ENCODE data around the gene CASP2. TPM values are rescaled to one million over a fixed set of nuclear protein-coding genes. Genes with fewer than 3 reads are reported as not detected.
A peak's percentile ranks its signal among the peaks of the same experiment; 100 is the strongest.

Gene CASP2
- total RNA-seq, 3 donors from 2014 or later = 11.7 to 24.9 (median 22.8) TPM

GRCh38 chr7:143256932-143257331, 31.2 kb upstream of the CASP2 start:
- no peak for DNase-seq (ENCODE audit: low spot score in 2 of 2)
- Histone ChIP-seq H3K27me3 (no peaks in the 10 kb centered on the region), H3K36me3 (no peaks in the 10 kb centered on the region), H3K27ac (no peak overlapping the region), H3K4me1 (no peaks in the 10 kb centered on the region), H3K9me3 (no peaks in the 10 kb centered on the region), H3K4me3 (no peak overlapping the region)
- TF ChIP-seq, protein P1, sequence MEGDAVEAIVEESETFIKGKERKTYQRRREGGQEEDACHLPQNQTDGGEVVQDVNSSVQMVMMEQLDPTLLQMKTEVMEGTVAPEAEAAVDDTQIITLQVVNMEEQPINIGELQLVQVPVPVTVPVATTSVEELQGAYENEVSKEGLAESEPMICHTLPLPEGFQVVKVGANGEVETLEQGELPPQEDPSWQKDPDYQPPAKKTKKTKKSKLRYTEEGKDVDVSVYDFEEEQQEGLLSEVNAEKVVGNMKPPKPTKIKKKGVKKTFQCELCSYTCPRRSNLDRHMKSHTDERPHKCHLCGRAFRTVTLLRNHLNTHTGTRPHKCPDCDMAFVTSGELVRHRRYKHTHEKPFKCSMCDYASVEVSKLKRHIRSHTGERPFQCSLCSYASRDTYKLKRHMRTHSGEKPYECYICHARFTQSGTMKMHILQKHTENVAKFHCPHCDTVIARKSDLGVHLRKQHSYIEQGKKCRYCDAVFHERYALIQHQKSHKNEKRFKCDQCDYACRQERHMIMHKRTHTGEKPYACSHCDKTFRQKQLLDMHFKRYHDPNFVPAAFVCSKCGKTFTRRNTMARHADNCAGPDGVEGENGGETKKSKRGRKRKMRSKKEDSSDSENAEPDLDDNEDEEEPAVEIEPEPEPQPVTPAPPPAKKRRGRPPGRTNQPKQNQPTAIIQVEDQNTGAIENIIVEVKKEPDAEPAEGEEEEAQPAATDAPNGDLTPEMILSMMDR (IDR thresholded peaks at IDR 0.05) = no peak
- no peak for TF ChIP-seq POLR2AphosphoS5 (IDR thresholded peaks at IDR 0.05)
- intact Hi-C loops (cut with DNase I; ENCODE audit: low total_unique reads) = no loop called here

DNA sequence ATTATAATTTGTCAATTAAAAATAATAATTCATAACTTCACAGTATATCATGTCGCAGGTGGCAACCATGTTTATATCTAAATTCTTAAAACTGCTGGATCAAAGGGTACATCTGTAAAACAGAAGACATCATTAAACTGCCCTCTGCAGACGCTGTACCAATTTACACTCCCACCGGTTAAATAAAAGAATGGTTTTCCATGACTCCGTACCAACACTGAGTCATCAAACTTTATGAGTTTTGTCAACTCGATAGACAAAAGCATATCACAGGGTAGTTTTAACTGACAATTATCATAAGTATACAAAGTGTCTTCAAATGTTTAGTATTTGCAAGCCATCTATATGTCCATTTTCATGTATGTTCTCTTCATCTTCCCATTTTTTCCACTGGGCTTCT, 30.6 kb upstream of the CASP2 start:
- DNase-seq (ENCODE audit: low spot score in 2 of 2) = no peak
- H3K4me3 ChIP-seq = no peak overlapping the region
- H3K27ac ChIP-seq = no peak overlapping the region
- TF ChIP-seq POLR2A (IDR thresholded peaks at IDR 0.05) = no peak
- TF ChIP-seq, protein P1 (IDR thresholded peaks at IDR 0.05) = no peak
- no peak for TF ChIP-seq POLR2AphosphoS5 (IDR thresholded peaks at IDR 0.05)
- intact Hi-C loops (cut with DNase I; ENCODE audit: low total_unique reads) = no loop called here
- no peaks in the 10 kb centered on the region for H3K27me3 ChIP-seq
- H3K9me3 ChIP-seq = no peaks in the 10 kb centered on the region
- no peaks in the 10 kb centered on the region for H3K36me3 ChIP-seq
- no peaks in the 10 kb centered on the region for H3K4me1 ChIP-seq

GRCh38 chr7:143258831-143259230, 29.3 kb upstream of the CASP2 start:
- no peak for TF ChIP-seq POLR2AphosphoS5 (IDR thresholded peaks at IDR 0.05)
- TF ChIP-seq, protein P1 (IDR thresholded peaks at IDR 0.05) = no peak
- TF ChIP-seq POLR2A (IDR thresholded peaks at IDR 0.05) = no peak
- no peaks in the 10 kb centered on the region for H3K4me1 ChIP-seq
- H3K27me3 ChIP-seq = no peaks in the 10 kb centered on the region
- H3K9me3 ChIP-seq = no peaks in the 10 kb centered on the region
- peak overlapping the region in 1 of 2 donors; percentile 28 for H3K27ac ChIP-seq
- H3K4me3 ChIP-seq = no peak overlapping the region
- H3K36me3 ChIP-seq = no peaks in the 10 kb centered on the region
- intact Hi-C loops (cut with DNase I; ENCODE audit: low total_unique reads) = no loop called here
- DNase-seq (ENCODE audit: low spot score in 2 of 2) = no peak

- intact Hi-C loops (cut with DNase I; ENCODE audit: low total_unique reads) = no loop called here
- H3K4me1 ChIP-seq = peaks cover 0 to 7% of the 10 kb centered on the region in 2 donors
- H3K36me3 ChIP-seq = no peaks in the 10 kb centered on the region
- no peak overlapping the region for H3K27ac ChIP-seq
- no peaks in the 10 kb centered on the region for H3K9me3 ChIP-seq
- no peaks in the 10 kb centered on the region for H3K27me3 ChIP-seq
- H3K4me3 ChIP-seq = no peak overlapping the region
- TF ChIP-seq POLR2A (IDR thresholded peaks at IDR 0.05) (no peak), POLR2AphosphoS5 (IDR thresholded peaks at IDR 0.05) (no peak)
- TF ChIP-seq, protein P1 (IDR thresholded peaks at IDR 0.05) = no peak
- DNase-seq (ENCODE audit: low spot score in 2 of 2) = no peak
These were observed 28.4 kb upstream of the CASP2 start for GRCh38 chr7:143259765-143260164.

DNA sequence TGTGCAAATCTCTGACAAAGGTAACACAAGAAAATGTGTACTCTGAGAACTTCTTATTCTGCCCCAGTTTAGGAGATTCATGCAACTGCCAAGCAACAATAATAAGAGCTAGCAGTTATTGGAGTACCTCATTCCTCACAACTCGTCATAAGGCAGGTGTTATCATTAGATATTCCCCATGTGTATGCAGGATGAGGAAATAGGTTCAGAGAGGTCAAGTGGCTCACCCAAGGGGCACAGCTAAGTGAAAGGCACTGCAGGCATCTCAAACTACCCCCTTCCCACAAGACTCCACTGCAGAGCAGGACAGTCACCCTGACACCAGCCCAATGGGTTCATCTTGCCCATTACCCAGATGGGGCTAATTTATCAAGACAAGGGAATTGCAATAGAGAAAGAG, 26.2 kb upstream of the CASP2 start:
- Histone ChIP-seq H3K4me3 (no peak overlapping the region), H3K4me1 (peaks cover 0 to 9% of the 10 kb centered on the region in 2 donors), H3K36me3 (no peaks in the 10 kb centered on the region), H3K27me3 (no peaks in the 10 kb centered on the region), H3K27ac (no peak overlapping the region), H3K9me3 (no peaks in the 10 kb centered on the region)
- TF ChIP-seq POLR2AphosphoS5 (IDR thresholded peaks at IDR 0.05) (no peak), POLR2A (IDR thresholded peaks at IDR 0.05) (no peak)
- TF ChIP-seq, protein P1 (IDR thresholded peaks at IDR 0.05) = no peak
- intact Hi-C loops (cut with DNase I; ENCODE audit: low total_unique reads) = no loop called here
- no peak for DNase-seq (ENCODE audit: low spot score in 2 of 2)

All from breast epithelium (tissue), 4 donors.